Measurements from ENCODE around the gene DPF3.
A peak's percentile ranks its signal among the peaks of the same experiment; 100 is the strongest.

The DPF3 gene

GRCh38 chr14:72599579-72600470, 294.1 kb downstream of the DPF3 start:
- no peak for DNase-seq (ENCODE audit: low read depth in 2 of 2)

GRCh38 chr14:72598306-72598705, 295.6 kb downstream of the DPF3 start:
- DNase-seq (ENCODE audit: low read depth in 2 of 2): no peak

DNA sequence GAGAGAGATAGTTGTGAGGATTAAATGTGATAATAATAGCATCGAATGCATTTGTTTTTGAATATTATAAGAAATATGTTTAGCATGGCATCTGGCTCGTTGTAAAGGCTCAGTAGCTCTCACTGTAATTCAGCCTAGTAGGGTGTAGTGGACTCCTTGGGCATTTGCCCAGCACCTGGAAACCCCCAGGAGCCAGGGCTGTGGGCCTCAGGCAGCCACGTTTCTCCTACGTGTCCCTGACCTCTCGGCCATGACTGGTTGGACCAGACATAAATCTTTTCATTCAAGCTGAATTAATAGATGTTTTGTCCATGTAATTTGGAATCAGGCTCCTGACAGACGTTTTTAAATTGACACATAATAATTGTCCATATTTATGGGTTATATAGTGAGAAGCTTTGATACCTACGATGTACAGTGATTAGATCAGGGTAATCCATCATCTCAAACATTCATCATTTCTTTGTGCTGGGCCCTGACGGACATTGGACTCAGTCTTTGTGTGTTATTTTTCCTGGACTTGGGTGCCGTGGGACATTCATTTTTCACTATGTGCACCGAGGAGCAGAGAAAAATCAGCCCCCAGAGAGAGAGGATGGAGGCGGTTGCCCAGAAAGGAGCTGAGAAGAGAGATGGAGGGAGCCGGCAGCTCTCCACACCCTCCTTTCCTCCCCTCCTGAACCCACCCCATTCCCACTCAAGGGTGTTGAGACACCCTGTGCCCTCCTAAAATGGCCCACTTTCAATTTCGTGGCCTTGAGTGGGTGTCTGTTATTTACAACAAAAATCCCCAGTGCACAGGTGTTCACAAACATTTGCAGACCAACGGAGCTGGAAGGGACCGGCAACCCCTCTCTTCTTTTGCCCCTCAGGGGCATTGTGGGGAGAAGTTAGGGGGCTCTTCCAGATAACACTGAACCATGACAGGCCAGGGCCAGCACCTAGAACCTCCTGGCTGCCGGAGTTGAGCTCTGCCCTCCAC, 296.4 kb downstream of the DPF3 start:
- no peak for DNase-seq (ENCODE audit: low read depth in 2 of 2)

GRCh38 chr14:72595152-72595862, 298.6 kb downstream of the DPF3 start:
- DNase-seq (ENCODE audit: low read depth in 2 of 2): no peak

- peak; percentile 5 to 19 for DNase-seq (ENCODE audit: low read depth in 2 of 2)
Observed at GRCh38 chr14:72594099-72594901, 299.6 kb downstream of the DPF3 start.

DNA sequence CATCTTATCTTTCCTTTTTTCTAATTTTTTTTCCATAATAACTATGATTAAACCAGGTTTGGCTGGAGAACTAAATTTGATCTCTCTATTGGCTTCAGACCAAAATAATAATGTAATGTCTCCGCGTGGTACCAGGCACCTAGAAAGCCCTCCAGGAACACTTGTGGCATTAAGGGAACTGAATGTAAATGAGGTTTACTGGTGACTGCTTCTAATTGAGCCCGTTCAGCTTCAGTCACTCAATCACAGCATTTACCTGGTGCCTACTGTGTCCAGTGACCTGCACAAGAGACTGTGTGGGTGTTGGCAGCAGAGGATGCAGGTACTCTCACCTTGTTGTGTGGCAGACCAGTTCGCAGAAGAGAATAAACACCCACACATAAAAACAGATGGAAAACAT, 302.5 kb downstream of the DPF3 start:
- DNase-seq (ENCODE audit: low read depth in 2 of 2): no peak

- DNase-seq (ENCODE audit: low read depth in 2 of 2): peak in 1 of 2 donors; percentile 5
Observed at GRCh38 chr14:72590577-72590976, 303.3 kb downstream of the DPF3 start.

DNA sequence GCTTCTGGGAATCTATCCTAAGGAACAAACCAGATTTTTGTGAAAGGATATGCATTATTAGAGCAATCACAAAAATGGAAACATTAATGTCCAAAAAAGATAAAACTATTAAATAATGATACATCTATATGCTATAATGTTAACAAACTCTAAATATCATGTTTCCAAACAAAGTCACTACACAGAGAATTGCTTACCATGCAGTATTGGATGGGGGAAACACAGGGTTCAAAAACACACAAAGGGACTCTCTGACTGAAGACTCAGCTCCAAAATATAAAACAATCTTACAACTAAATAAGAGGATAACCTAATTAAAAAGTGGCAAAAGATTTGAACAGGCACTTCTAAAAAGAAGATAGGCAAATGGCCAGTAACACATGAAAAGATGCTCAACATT, 304.2 kb downstream of the DPF3 start:
- no peak for DNase-seq (ENCODE audit: low read depth in 2 of 2)

DNA sequence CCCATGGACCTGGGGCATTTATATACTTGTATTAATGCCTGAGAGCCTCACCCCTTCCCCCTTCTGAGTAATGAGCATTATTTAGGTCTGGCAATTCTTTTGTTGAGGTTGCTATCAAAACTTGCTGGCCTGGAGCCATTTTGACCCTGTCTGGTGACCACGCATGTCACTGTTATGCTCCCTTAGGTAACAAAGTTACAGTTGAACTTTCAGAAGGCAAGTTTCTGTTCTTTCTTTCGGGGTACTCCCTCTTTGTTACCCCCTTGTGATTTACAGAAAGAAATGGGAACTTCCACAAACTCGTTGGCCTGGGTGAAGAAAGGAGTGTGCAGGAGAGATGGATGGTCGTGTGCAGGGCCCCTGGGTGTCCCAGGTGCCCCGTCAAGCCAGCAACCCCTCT, 305.4 kb downstream of the DPF3 start:
- no peak for DNase-seq (ENCODE audit: low read depth in 2 of 2)

- no peak for DNase-seq (ENCODE audit: low read depth in 2 of 2)
Observed at GRCh38 chr14:72583316-72584272, 310.3 kb downstream of the DPF3 start.

DNA sequence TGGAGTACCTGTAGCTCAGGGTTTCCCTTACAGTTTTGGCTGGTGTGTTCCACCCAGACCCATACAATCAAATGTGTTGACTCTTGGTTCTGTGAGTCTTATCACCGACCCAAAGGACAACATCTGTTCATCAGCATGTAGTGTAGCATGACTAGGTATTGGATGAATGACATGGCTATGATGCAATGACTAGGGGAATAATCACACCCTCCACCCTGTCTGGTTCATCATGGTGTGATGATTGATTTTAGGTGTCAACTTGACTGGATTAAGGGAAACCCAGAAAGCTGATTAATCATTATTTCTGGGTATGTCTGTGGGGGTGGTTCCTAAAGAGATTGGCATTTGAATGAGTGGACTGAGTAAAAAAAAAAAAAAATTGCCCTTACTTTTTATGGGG, 311.3 kb downstream of the DPF3 start:
- no peak for DNase-seq (ENCODE audit: low read depth in 2 of 2)

GRCh38 chr14:72578514-72578913, 315.4 kb downstream of the DPF3 start:
- no peak for DNase-seq (ENCODE audit: low read depth in 2 of 2)

DNA sequence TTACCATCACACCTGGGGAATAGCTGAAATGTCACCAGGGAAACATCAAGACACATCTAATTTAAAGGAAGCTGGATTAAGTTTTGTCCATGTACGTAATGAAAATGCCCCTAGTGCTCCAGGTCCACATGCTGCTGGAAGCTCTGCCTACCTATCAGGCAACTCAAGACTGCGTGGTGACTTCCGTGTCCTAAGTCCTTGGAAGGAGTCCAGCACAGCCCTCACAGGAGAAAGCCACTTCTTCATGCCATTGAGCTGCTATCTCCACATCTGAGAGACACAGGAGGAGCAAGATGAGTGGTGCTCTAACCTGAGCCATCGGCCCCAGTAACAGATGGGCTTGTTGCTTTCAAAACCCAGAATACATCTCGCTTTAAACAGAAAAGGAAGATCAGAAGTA, 316.4 kb downstream of the DPF3 start:
- DNase-seq (ENCODE audit: low read depth in 2 of 2): no peak

- no peak for DNase-seq (ENCODE audit: low read depth in 2 of 2)
Observed at GRCh38 chr14:72576258-72576657, 317.6 kb downstream of the DPF3 start.

GRCh38 chr14:72574715-72575114, 319.2 kb downstream of the DPF3 start:
- no peak for DNase-seq (ENCODE audit: low read depth in 2 of 2)

DNA sequence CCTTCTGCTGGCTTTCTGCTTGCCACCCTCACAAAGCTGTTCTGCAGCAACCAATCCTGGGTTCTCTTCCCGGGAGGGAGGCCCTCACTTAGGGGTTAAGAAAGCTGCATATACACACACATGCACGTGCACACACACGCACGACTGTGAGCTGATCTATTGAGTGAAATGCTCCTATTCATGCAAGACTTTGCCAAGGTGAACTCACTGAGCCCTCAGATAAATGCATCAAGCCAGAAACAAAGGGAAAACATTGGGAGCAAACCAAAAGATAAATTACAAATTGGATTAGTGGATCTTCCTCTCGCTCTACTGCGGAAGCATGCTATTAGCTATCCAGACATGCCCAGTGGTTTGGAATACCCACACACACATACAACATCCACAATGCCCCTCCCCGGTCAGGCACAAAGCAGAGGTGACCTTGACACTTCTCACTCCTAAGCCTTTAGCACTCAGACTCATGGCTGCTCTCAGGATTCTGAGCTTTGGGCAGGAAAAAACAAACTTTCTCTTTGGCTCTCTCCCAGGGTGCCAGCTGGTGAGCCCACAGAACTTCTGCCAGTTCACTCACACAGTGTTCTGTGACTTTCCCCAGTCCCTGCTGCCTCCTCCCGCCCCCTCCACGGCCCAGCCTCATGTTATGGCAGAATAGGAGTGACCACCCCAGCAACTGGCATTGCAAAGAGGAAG, 320.0 kb downstream of the DPF3 start:
- DNase-seq (ENCODE audit: low read depth in 2 of 2): no peak

All from stimulated activated CD8-positive, alpha-beta memory T cell treated with anti-CD3 and anti-CD28 coated beads, Interleukin-7, amount 100 ng/mL, for 4 hours (primary cell).